ENCODE data around the gene KIAA1958.
"Not testable (repeated sequence)": the region's sequence is repeated elsewhere in the genome, so short reads cannot be mapped to it uniquely, and the experiment has no call there.

KIAA1958 gene

DNA sequence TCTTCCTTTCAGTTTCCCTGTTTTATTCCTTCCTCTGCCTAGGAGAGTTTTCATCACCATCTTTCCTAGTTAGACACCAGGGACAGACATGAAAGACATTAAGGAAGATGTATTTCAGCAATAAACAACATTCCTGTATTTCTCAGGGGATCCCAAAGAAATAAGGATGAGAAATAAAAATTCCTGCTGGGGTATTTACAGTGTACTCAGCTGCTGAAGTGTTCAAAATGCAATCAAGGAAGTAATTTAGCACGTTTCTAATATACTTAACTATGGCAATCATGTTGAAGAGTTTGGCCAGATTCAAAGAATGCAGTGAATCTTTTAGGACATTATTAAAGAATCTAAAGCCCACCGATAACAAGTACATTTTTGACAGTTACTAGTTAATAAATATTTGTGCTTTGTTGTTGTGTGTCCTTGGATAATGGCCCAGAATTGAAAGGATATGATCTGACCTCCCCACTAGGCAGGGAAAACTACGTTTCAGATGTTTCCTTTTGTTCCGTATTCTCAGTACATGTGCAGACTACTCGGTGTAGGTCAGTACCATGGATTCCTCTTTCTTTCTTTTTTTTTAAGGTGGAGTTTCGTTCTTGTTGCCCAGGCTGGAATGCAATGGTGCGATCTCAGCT, 184.5 kb downstream of the KIAA1958 start:
- DNase-seq, result peak; percentile 4

GRCh38 chr9:112673221-112673620, 186.6 kb downstream of the KIAA1958 start:
- not testable (repeated sequence) for DNase-seq

- DNase-seq, result no peak
These were observed 190.4 kb downstream of the KIAA1958 start for GRCh38 chr9:112677040-112677439.

GRCh38 chr9:112680731-112681402, 194.2 kb downstream of the KIAA1958 start:
- no peak for DNase-seq

- no peak for DNase-seq
These were observed 202.6 kb downstream of the KIAA1958 start for GRCh38 chr9:112689161-112689740.

DNA sequence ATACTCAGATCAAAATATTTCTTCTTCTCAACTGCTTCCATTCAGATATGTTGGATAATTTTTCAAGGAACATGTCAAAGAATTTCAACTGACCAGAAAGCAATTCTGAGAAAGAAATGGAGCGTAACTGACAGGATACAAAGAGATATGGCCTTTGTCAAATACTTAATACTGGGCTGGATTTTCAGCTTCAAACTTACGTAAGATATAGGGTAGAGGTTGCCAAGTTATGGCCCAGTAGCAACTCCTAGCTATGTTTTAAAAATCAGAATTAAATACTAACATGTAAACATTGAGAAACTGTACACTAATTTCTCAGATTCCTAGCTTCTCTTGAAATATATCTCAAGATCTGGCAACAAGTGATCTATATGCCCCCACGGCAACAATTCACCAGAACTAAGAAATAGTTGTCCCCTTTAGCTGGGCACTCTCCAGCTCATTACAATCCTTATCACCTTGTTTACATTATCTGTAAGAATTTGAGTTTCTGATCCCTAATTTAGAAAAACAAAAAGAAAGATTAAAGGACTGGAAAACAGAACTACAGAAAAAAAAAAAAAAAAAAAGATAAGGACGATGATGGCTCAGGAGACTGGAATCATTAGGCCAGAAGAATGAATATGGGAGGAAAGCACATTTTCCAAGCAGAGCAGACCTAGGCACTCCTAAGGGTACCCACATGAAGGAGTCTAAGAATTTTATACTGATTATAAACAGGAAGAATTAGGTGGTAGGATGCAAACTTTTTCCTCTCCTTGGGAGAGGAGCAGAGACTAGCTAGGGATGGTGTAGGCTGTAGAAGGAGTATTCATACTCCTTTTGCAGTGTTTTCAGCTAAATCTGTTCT, 208.3 kb downstream of the KIAA1958 start:
- no peak for DNase-seq

- no peak for DNase-seq
These were observed 209.8 kb downstream of the KIAA1958 start for GRCh38 chr9:112696461-112696860.

DNA sequence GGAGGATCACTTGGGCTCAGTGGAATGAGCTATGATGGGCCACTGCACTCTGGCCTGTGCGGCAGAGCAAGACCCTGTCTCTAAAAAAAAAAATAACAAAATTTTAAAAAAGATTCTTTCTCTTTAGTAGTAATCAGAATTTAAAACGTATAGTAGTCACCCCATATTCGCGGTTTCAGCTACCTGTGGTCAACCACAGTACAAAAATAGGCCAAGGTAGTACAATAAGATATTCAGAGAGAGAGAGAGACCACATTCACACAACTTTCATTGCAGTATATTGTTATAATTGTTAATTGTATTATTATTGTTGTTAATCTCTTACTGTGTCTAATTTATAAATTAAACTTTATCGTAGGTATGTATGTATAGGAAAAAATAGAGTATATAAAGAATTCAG, 212.6 kb downstream of the KIAA1958 start:
- DNase-seq, result no peak

- DNase-seq, result no peak
These were observed 213.5 kb downstream of the KIAA1958 start for GRCh38 chr9:112700085-112700484.

GRCh38 chr9:112703304-112703703, 216.7 kb downstream of the KIAA1958 start:
- no peak for DNase-seq

DNA sequence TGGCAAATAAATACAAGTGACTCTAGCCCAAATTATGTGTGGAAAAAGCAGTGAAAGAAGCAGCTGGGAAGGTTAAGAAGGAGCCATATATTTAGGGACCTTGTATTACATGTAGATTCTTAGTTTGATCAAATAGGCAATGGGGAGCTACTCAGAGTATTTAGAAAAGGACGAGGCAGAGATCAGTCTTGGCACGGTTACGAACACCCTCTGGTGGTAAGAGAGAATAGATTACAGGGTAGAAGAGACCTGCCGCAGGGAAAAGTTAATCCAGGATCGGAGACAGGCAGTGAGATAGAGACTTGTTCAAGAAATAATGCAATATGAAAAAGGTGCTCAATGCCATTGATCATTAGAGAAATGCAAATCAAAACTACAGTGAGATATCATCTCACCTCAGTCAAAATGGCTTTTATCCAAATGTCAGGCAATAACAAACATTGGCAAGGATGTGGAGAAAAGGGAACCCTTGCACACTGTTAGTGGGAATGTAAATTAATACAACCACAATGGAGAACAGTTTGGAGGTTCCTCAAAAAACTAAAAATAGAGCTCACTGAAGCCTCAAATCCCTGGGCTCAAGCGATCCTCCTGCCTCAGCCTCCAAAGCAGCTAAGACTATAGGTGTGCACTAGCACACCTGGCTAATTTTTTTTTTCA, 219.3 kb downstream of the KIAA1958 start:
- DNase-seq, result peak; percentile 66

DNA sequence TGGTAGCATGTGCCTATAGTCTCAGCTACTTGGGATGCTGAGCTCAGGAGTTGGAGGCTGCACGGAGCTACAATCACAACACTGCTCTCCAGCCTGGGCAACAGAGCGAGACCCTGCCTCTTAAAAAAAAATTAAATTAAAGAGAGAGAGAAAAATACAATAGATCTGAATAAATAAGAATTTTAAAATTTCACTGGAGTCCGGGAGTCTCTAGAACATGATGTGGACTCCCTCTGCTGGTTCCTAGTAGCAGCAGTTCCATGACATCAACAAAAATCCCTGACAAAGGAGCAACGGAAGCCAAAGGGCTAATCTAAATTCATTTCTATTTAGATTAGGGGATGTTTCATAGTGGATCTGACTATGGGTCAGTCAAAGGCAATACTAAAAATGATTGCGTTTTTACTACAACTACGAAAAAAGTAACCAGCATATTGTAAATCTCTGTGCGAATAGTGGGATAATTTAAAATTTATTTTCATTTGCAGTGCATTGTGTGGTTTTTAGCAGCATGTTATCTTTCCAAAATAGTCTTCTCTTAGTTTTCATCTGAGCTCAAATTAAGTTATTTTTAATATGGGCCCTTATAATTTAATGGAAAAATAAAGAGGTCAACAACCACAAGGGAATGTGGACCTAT, 224.5 kb downstream of the KIAA1958 start:
- DNase-seq, result peak; percentile 43

DNA sequence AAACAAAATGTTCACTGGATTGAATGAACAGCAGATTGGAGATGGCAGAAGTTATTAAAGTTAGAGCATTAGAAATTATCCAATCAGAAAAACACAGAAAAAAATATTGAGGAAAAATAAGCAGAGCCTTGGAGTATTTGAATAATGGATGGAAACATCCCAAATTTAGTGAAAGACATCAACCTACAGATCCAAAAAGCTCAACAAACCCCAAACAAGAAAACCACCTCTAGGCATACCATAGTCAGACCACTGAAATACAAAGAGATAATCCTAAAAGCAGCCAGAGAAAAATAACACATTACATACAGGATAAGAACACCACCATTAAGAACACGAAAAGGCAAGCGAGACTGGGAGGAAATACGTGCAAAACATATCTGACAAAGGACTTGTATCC, 226.1 kb downstream of the KIAA1958 start:
- DNase-seq, result no peak

DNA sequence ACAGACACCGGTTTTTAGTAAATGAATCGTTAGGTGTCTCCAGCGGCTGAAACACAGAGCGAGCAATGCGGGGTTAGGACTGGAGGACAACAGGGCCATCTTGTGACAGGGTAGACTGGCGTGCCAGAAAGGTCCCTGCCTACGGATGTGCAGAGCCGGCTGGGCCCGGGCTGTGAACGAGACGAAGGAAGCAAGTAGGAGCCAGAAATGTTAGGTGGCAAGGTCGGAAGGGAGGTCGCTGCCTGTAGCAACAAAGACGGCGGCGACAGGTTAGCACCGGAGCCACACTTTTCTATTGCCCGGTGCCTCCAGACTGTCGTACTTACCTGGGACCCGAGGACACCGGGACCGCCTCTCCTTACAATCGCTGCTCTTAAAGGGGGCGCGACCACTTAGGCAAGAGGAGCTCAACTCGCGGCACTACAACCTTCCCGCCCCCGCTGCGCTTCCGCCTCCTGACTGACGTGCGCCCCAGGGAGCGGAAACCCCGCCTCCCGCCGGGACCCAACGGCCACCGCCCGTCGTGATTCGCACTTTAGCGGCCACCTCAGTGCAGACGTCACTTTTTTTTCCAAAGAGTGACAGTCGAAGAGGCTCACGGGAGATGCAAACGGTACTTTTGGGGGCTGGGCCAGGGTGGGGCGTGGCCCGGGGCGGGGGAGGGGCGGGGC, 231.2 kb downstream of the KIAA1958 start, which contains the start of gene INIP:
Gene INIP, minus strand, starts transcription at position 457 of the 671 bp plus-strand sequence. CDS start 1,632 bp downstream, outside the sequence.
- peak; percentile 97 for DNase-seq

All from fibroblast of skin of right quadriceps (primary cell).